SK-N-SH (cell line): ENCODE results near the gene RBM33. TPM values are rescaled to one million over a fixed set of nuclear protein-coding genes. Genes with fewer than 3 reads are reported as not detected.

ENCODE experiments used
- CTCF ChIA-PET: fragments of 300-600, 350-600 bp; formaldehyde crosslinking; extraction: SDS; loops from one replicate; lab custom pipeline; 2021; lab: Yijun Ruan, JAX
- POLR2A ChIA-PET: fragments of 350-600 bp; sonication (Branson Sonifier 250); formaldehyde crosslinking; extraction: SDS; loops from one replicate; lab custom pipeline; 2020; ENCODE audit warnings: antibody characterized with exemption, inconsistent platforms; lab: Yijun Ruan, JAX
- DNase-seq: peaks from one replicate; pipeline ENCODE4 v3.0.0; 2012
- H2AFZ ChIP-seq: fragments of 200-600 bp; sonication (generic); 2 replicates; pipeline ENCODE4 v1.8.1; 2016; ENCODE audit warnings: antibody characterized with exemption, mild to moderate bottlenecking, low read depth
- H3F3A ChIP-seq: fragments of 200-600 bp; sonication (generic); replicated peaks from 2 replicates; pipeline ENCODE3; 2016; ENCODE audit warnings: antibody characterized with exemption, mild to moderate bottlenecking; ENCODE audit not compliant: insufficient read depth
- H3K27ac ChIP-seq, 2 experiments: fragments of 200-500 bp in 1 of 2; fragments of 200-600 bp in 1 of 2; sonication (Bioruptor generic) in 1 of 2; sonication (generic), shearing (Covaris generic) in 1 of 2; 2 replicates each; pipeline versions ENCODE4 v1.5.1 to v1.6.1; 2014 to 2016; ENCODE audit warnings: low read depth in 2 of 2, inconsistent platforms in 1 of 2, low read length in 1 of 2, mild to moderate bottlenecking in 1 of 2, mixed read lengths in 1 of 2
- H3K27me3 ChIP-seq: fragments of 200-600 bp; sonication (generic), shearing (Covaris generic); 2 replicates; pipeline ENCODE4 v1.6.1; 2016; ENCODE audit warnings: mixed run types; ENCODE audit not compliant: insufficient read depth
- H3K36me3 ChIP-seq, 2 experiments: fragments of 200-500 bp in 1 of 2; fragments of 200-600 bp in 1 of 2; sonication (Bioruptor generic) in 1 of 2; sonication (generic) in 1 of 2; replicated peaks in 1 of 2; 2 replicates each; pipeline versions ENCODE3 to v1.5.1; 2014 to 2016; ENCODE audit warnings: low read length in 1 of 2, mild to moderate bottlenecking in 1 of 2; ENCODE audit not compliant: insufficient read depth in 2 of 2, control insufficient read depth in 1 of 2
- H3K4me1 ChIP-seq, 2 experiments: fragments of 200-500 bp in 1 of 2; fragments of 200-600 bp in 1 of 2; sonication (Bioruptor generic) in 1 of 2; sonication (generic), shearing (Covaris generic) in 1 of 2; 2 replicates each; pipeline versions ENCODE4 v1.5.1 to v1.6.1; 2014 to 2016; ENCODE audit warnings: low read depth in 1 of 2, low read length in 1 of 2, mixed run types in 1 of 2; ENCODE audit not compliant: insufficient read depth in 2 of 2, control insufficient read depth in 1 of 2
- H3K4me2 ChIP-seq: fragments of 200-600 bp; sonication (generic), shearing (Covaris generic); 2 replicates; pipeline ENCODE4 v1.6.1; 2017; ENCODE audit warnings: mixed run types
- H3K4me3 ChIP-seq, 2 experiments: fragments of 200-500 bp in 1 of 2; fragments of 200-600 bp in 1 of 2; sonication (Bioruptor generic) in 1 of 2; sonication (generic), shearing (Covaris generic) in 1 of 2; 2 replicates each; pipeline versions ENCODE4 v1.5.1 to v1.8.1; 2014 to 2016; ENCODE audit warnings: low read depth in 2 of 2, inconsistent platforms in 1 of 2, low read length in 1 of 2, mild to moderate bottlenecking in 1 of 2, mixed read lengths in 1 of 2, moderate library complexity in 1 of 2
- H3K79me2 ChIP-seq: fragments of 200-600 bp; sonication (generic); 2 replicates; pipeline ENCODE4 v1.8.1; 2017; ENCODE audit warnings: mild to moderate bottlenecking; ENCODE audit not compliant: insufficient read depth
- H3K9ac ChIP-seq: fragments of 200-600 bp; sonication (generic); 2 replicates; pipeline ENCODE4 v1.6.1; 2017; ENCODE audit warnings: mixed run types
- H3K9me2 ChIP-seq: fragments of 200-600 bp; sonication (generic); 2 replicates; pipeline ENCODE4 v1.6.1; 2017; ENCODE audit warnings: mixed run types
- H3K9me3 ChIP-seq: fragments of 200-600 bp; sonication (generic); 2 replicates; pipeline ENCODE4 v1.6.1; 2017; ENCODE audit warnings: mixed run types, mild to moderate bottlenecking, moderate library complexity
- H4K20me1 ChIP-seq: fragments of 200-600 bp; sonication (generic); 2 replicates; pipeline ENCODE4 v1.6.1; 2017; ENCODE audit warnings: mild to moderate bottlenecking, mixed run types; ENCODE audit not compliant: insufficient read depth
- CHD2 ChIP-seq: fragments of 150-350 bp; IDR thresholded peaks from 2 replicates; pipeline ENCODE4 v1.6.1; 2018; ENCODE audit warnings: low read length; ENCODE audit not compliant: partially characterized antibody
- EP300 ChIP-seq, 2 experiments: IDR thresholded peaks; 2 replicates each; pipeline versions ENCODE4 v1.4.0 to v1.6.1; 2012; ENCODE audit warnings: borderline replicate concordance in 1 of 2, low read depth in 1 of 2, low read length in 1 of 2
- FOSL2 ChIP-seq: IDR thresholded peaks from 2 replicates; pipeline ENCODE4 v1.4.0; 2012; ENCODE audit warnings: low read depth, mild to moderate bottlenecking, moderate library complexity, borderline replicate concordance
- GABPA ChIP-seq: IDR thresholded peaks from 2 replicates; pipeline ENCODE4 v1.4.0; 2012; ENCODE audit warnings: low read depth, mild to moderate bottlenecking
- MAX ChIP-seq: IDR thresholded peaks from 2 replicates; pipeline ENCODE4 v1.4.0; 2012; ENCODE audit warnings: low read depth
- MEF2A ChIP-seq: IDR thresholded peaks from 2 replicates; pipeline ENCODE4 v1.4.0; 2012; ENCODE audit warnings: low read depth, borderline replicate concordance
- NFIC ChIP-seq: IDR thresholded peaks from 2 replicates; pipeline ENCODE4 v1.4.0; 2012; ENCODE audit warnings: borderline replicate concordance
- PBX3 ChIP-seq: IDR thresholded peaks from 2 replicates; pipeline ENCODE4; 2012
- RAD21 ChIP-seq: IDR thresholded peaks from 2 replicates; pipeline ENCODE4 v1.6.1; 2012; ENCODE audit warnings: mild to moderate bottlenecking, low read length
- RCOR1 ChIP-seq: fragments of 150-350 bp; IDR thresholded peaks from 2 replicates; pipeline ENCODE4 v1.6.1; 2017; ENCODE audit warnings: antibody characterized with exemption, low read length
- SMC3 ChIP-seq: IDR thresholded peaks from 2 replicates; pipeline ENCODE4 v1.6.1; 2012; ENCODE audit warnings: low read depth, low read length, improper control_type of control experiment
- TCF12 ChIP-seq: IDR thresholded peaks from 2 replicates; pipeline ENCODE4 v1.4.0; 2012
- YY1 ChIP-seq: IDR thresholded peaks from 2 replicates; pipeline ENCODE4 v1.4.0; 2012; ENCODE audit warnings: low read depth, mild to moderate bottlenecking
- WGBS: methylation state at CpG from one replicate; pipeline ENCODE4 v1.1.6; 2017; ENCODE audit warnings: low lambda C conversion rate; 5-methylcytosine and 5-hydroxymethylcytosine counted together
- polyA plus RNA-seq, 3 experiments: library from polyadenylated mRNA; depleted of rRNA; stranded (reverse); fragments of >200 nt; gene quantifications; 2 replicates each; pipeline ENCODE4 v1.2.3, GENCODE V29; 2012
- TF ChIP-seq, protein P1 (sequence below): IDR thresholded peaks from 2 replicates; pipeline ENCODE4 v1.4.0; 2012; ENCODE audit warnings: low read depth, borderline replicate concordance
- TF ChIP-seq, protein P2 (sequence below): fragments of 200-600 bp; sonication (generic); IDR thresholded peaks from 2 replicates; pipeline ENCODE4 v1.6.1; 2017; ENCODE audit warnings: antibody characterized with exemption, mild to moderate bottlenecking, moderate library complexity

Gene RBM33
- polyA plus RNA-seq, 1 of the 3 experiments (the other 2 are of a cell fraction): 13.8 TPM

GRCh38 chr7:155804431-155804831 lies 160.0 kb downstream of the RBM33 start (continued):
- TF ChIP-seq FOSL2 (no peak), GABPA (no peak), TCF12 (no peak), CHD2 (no peak), EP300 (IDR thresholded peaks at IDR 0.05; ENCODE audit: borderline replicate concordance in 1 of 2, low read depth in 1 of 2, low read length in 1 of 2) (no peak), RCOR1 (no peak)
- TF ChIP-seq, protein P1, sequence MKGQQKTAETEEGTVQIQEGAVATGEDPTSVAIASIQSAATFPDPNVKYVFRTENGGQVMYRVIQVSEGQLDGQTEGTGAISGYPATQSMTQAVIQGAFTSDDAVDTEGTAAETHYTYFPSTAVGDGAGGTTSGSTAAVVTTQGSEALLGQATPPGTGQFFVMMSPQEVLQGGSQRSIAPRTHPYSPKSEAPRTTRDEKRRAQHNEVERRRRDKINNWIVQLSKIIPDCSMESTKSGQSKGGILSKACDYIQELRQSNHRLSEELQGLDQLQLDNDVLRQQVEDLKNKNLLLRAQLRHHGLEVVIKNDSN: no peak
- TF ChIP-seq, all 33 proteins: peak for 0

DNA sequence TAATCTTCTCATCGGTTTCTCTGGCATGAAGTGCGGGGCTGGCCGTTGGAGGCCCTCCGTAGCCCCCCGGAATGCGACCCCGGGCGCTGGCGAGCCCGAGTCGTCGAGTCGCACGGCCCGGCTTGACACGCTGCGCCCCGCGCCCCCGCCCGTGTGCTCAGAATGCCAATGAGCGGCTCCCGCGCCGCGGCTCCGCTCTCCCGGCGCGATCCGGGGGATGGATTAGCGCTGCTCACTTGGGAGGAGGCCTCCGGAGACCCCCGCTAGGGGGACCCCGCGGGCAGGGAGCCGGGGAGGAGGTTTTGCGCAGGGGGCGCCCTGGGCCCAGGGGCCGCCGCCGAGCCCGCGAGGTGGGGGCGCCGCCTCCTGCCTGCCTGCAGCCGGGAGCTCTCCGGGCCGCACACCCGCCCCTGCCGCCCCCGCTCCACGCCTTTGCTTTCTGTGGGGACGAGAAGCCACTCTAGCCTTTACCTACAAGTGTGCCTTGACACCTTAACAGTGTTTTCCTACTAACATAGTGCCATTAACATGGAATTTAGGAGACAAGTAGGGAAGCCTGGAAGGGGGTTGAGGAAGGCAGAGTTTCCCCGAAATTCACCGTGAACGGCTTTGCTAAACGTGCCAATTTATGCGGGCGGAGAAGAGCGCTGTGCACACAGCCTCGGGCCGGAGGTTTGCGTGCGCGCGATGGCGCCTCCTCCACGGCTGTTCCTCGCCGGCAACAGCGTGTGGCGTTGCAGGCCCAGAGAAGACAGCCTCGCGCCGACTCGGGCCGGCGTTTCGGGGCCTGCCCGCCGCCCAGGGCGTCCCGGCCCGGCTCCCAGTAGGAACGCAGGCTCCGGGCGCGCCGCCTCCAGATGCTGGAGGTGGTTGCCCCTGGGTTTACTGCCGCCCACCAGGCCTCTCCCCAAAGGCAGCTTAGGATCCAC lies 160.7 kb downstream of the RBM33 start:
- H2AFZ ChIP-seq: peak overlapping the region; percentile 62
- H3K27me3 ChIP-seq: peaks cover 93% of the 10 kb centered on the region
- peak overlapping the region; percentile 28 to 59 for H3K4me3 ChIP-seq
- no peaks in the 10 kb centered on the region for H4K20me1 ChIP-seq
- H3K9ac ChIP-seq: no peak overlapping the region
- CTCF ChIA-PET: interaction anchor here (0.6 to 2.8 kb wide), 21 partner anchors 8 to 1024 kb away, joined by 3 to 33 read pairs (median 4); no protein-coding TSS in a partner anchor
- H3F3A ChIP-seq: peaks cover 4% of the 10 kb centered on the region
- H3K4me1 ChIP-seq: peaks cover 0 to 16% of the 10 kb centered on the region in 2 experiments; a peak in 2 of 4 replicates
- no peaks in the 10 kb centered on the region for H3K79me2 ChIP-seq
- no peaks in the 10 kb centered on the region for H3K9me3 ChIP-seq
- TF ChIP-seq PBX3: no peak
- TF ChIP-seq MAX: peak; percentile 51
- 0 out of 2 replicates have a peak, but pooled peaks have one; percentile 8 for TF ChIP-seq YY1
- TF ChIP-seq NFIC: no peak
- TF ChIP-seq, protein P1: no peak
- TF ChIP-seq, protein P2, sequence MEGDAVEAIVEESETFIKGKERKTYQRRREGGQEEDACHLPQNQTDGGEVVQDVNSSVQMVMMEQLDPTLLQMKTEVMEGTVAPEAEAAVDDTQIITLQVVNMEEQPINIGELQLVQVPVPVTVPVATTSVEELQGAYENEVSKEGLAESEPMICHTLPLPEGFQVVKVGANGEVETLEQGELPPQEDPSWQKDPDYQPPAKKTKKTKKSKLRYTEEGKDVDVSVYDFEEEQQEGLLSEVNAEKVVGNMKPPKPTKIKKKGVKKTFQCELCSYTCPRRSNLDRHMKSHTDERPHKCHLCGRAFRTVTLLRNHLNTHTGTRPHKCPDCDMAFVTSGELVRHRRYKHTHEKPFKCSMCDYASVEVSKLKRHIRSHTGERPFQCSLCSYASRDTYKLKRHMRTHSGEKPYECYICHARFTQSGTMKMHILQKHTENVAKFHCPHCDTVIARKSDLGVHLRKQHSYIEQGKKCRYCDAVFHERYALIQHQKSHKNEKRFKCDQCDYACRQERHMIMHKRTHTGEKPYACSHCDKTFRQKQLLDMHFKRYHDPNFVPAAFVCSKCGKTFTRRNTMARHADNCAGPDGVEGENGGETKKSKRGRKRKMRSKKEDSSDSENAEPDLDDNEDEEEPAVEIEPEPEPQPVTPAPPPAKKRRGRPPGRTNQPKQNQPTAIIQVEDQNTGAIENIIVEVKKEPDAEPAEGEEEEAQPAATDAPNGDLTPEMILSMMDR: peak; percentile 84
- TF ChIP-seq RAD21: peak; percentile 61
- peak; percentile 36 for TF ChIP-seq SMC3
- no peak for TF ChIP-seq GABPA
- TF ChIP-seq MEF2A: no peak
- TF ChIP-seq, all 33 proteins: peak for 5
- Histone ChIP-seq H3K4me2 (peak overlapping the region; percentile 95), H3K9me2 (no peaks in the 10 kb centered on the region), H3K36me3 (no peaks in the 10 kb centered on the region), H3K27ac (no peak overlapping the region)
- 3% methylated on average over 36 of the region's 91 CpGs for WGBS
- peak; percentile 99 for DNase-seq
- POLR2A ChIA-PET: no interaction called here
